Stimulated activated naive CD8-positive, alpha-beta T cell treated with anti-CD3 and anti-CD28 coated beads, Interleukin-15, Interleukin-2, amounts not matched to agents 100 U/mL and 50 U/mL, for 24 hours (primary cell): ENCODE measurements around the gene GRK5.
A peak's percentile ranks its signal among the peaks of the same experiment; 100 is the strongest.

Experiments used
- ATAC-seq: fragments of 150-1000 bp; cut with Tn5 transposase; one replicate; pipeline ENCODE4 v1.10.0; 2021
- DNase-seq: peaks from one replicate; pipeline ENCODE4 v3.0.0; 2021

Gene GRK5

DNA sequence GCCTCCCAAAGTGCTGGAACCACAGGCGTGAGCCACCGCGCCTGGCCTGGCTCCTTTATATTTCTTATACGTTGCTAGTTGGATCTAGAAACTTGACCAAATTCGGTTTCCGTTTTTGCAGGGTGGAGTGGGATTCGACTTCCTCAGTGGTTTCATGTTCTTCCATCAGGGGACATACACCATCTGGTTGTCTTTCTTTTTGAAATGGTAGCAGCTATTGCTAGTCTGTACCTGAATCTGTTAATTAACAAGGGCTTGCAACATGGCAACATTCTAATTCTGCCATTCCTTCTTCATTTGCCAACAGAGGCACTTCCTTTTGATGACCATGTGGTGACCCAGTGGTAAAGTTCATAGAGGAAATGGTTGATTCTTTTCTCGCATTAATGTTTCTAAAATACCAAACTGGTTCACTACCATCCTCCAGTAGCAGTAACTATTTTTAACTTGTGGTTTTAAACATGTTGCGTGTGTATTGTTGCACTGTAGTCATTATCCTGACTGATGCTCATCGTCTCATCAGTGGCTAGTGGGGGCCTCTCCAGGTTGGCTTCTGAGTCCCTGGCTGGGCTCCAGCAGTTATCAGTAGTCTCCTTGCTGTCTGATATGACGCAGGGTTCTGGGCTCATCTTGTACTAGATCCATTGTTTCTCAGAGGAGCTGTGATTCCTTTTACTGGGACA, 175.9 kb downstream of the GRK5 start:
- no peak for DNase-seq
- no peak for ATAC-seq

DNA sequence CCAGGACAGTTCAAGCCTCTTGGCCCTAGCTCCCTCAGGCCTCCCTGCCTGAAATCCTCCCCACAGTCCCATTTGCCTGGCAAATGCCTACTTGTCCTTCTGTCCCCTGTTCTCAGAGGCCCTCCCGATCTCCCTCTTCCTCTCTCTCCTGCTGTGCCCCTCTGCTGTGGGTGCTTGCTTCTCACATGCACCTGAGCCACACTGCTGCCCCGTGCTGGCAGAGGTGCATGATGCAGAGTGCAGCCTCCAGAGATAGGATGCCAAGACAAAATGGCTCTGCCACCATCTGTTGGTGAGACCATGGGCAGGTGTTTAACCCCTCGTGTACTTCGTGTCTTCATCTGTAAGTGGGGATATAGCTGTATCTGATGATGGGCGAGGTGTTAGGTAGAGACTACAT, 176.8 kb downstream of the GRK5 start:
- ATAC-seq: no peak

DNA sequence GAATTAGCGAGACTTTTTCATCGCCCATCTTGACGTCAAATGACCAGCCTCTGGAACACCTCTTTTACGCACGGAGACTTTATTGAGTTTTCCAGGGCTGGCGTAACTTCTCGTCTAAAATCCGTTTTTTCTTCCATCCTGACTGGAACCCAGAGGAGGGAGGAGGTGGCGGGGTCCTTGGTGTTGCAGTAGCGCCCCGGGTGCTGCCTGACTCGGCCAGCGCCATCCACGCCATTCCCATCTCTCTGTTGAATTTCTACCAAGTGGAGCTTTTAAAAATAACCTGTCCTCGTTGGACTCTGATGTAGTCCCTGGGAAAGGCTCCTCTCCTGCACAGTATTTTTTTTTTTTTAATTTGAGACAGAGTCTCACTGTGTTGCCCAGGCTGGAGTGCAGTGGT, 179.3 kb downstream of the GRK5 start:
- no peak for ATAC-seq

More for the DNA sequence above, 176.8 kb downstream of the GRK5 start:
- DNase-seq: no peak

DNA sequence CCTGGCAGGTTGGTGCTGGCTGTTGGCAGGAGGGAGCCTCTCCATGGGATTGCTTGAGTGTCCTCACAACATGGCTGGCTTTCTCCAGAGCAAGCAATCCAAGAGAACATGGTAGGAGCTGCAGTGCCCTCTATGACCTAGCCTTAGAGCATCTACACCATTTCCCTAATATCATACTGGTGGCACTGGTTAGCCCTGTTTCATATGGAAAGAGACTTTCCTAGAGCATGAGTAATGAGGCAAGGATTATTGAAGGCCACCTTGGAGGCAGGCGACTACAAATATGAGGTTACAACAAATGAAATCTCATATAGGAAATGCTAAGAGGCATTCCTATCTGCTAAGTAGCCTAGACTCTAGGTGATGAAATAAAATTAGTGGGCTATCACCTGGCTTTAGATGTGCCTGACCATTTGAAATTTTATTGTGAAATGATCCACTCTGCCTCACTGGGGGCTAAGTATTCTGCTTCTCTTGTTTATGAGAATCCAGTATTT, 181.5 kb downstream of the GRK5 start:
- no peak for ATAC-seq
- DNase-seq: no peak

More for the DNA sequence above, 179.3 kb downstream of the GRK5 start:
- no peak for DNase-seq

DNA sequence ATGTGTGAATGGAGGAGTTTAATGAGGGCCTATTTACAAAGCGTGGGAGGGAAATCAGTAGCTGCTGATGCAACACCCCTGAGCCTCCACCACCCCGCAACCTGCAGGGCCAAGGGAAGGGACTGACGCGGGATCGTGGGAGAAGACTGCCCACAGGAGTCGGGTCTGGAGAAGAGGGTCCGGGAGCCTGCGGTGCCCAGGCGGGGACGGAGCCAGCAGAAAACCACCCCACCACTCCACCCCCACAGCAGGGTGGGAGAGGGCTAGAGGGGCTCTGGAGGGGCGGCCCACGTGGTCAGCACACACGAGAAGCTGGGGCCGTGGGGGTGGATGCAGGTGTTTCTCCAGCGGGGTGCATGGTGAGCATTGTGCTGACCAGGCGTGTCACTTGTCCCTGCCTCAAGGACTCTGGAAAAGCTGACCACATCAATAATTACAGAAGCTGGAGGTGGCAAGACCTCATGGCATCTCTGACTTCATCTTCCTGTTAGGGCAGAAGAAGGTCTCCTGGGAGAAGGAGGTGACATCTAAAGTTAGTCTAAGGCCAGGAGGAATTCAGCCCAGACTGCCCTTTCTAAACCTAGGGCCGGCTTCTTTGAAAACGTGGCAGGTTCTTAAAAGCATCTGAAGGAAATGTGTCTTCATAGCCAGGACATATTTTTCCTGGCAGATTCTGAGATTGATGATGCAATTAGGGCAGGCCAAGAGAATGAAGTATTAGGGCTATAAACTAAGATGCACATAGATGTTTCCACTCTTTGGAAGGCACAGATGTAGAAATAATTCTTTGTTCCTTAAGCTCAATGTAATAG, 184.3 kb downstream of the GRK5 start:
- ATAC-seq: no peak
- DNase-seq: no peak

DNA sequence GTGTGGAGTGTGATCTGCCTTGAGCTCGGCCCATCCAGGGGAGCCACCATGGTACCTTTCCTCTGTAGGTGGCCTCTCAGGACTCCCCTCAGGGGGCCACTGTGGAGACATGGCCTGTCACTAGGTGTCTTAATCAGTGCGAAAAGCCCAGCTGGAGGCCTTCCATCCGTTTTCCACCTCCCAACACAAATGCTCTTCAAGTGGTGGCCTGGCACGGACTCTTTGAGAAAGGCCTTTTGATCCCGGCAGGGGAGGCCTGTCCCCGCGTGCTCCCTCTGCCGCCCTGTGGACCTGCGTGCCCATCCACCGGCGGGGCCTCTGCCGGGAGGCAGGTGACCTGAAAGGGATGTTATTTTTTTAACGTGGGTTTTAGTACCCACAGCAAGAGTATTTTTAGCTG, 185.6 kb downstream of the GRK5 start:
- ATAC-seq (no peak), DNase-seq (no peak)

DNA sequence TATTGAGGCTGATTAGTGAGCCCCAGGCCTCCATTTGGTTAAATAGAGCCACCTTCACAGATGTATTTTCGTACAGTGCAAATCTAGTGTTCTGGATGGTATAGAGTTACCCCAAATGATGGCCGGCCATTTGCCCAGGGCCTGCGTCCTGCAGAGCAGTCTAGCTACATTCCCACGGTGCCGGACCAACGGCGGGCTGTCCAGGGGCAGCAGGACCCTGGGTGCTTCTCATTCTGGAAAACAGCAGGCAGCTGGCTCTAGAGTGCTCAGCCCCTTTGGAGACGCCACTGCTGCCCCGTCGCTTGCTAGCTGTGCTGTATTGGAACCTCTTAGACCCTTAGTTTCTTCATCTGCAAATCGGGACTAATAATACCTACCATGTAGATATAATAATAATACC, 186.1 kb downstream of the GRK5 start:
- ATAC-seq (peak; percentile 12), DNase-seq (no peak)

DNA sequence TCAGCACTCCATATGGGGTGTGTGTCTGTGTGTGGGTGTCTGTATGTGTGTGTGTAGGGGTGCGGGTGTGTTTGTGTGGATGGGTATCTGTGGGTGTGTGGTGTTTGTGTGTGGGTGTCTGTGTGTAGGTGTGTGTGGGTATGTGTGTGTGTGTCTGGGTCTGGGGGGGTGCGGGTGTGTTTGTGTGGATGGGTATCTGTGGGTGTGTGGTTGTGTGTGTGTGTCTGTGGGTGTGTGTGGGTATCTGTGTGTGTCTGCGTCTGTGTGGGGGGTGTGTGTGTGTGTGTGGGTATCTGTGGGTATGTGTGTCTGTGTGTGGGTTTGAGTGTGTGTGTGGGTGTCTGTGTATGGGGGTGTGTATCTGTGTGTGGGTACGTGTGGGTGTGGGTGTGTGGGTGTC, 186.5 kb downstream of the GRK5 start:
- no peak for ATAC-seq
- no peak for DNase-seq

DNA sequence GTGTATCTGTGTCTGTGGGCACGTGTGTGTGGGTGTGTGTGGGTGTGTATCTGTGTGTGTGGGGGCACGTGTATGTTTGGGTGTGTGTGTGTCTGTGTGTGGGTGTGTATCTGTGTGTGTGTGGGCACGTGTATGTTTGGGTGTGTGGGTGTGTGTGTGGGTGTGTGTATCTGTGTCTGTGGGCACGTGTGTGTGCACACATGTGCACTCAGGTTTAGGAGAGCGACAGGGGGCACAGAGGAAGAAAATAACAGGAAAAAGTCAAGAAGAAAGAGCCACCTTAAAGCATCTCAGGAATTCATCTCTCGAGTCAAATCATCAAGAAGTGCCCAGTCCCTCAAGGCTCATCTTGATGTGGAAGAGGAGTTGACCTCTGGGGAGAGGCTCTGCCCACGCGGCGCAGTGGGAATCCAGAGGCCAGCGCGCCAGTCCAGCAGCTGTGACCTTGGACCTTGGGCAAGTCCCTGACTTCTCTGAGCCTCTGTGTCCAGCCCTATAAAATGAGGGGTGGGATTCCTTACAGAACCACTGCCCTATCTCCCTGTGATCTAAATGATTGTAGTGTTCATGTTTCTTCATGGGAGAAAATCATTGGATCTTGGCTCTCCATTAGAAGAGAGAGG, 187.4 kb downstream of the GRK5 start:
- ATAC-seq: no peak
- DNase-seq: no peak

DNA sequence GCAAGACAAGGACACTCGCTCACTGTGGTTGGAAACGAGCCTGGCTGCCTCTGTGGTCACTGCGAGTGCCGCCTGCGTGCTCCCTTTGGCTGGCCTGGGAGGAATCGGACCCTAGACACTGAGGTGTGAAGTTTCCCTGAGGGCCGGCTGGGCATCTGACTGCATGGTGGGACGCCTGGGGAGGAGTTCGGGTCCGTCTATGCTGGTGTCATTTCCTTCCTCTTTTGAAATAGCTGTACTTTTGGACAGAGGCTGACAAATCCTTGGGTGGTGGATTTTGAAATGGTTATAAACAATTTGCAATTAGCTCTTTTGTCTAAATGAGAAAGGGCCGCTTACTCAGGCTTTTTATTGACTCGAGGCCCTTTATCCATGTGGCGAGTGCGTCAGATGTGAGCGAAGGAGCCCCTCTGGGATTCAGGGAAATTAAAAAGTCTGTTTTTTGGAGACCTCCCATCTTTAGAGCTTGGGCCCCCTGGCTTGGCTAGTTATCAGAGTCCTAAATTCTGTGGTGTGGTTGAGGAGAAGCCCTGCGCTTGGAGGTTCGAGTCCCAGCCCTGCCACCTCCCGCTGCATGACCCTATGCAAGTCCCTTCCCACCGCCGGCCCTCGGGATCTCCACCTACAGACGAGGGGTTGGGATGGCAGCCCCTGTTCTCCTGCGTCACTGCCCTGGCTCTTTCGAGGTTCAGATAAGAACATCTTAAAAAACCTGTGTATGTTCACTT, 188.1 kb downstream of the GRK5 start:
- DNase-seq: no peak
- no peak for ATAC-seq

DNA sequence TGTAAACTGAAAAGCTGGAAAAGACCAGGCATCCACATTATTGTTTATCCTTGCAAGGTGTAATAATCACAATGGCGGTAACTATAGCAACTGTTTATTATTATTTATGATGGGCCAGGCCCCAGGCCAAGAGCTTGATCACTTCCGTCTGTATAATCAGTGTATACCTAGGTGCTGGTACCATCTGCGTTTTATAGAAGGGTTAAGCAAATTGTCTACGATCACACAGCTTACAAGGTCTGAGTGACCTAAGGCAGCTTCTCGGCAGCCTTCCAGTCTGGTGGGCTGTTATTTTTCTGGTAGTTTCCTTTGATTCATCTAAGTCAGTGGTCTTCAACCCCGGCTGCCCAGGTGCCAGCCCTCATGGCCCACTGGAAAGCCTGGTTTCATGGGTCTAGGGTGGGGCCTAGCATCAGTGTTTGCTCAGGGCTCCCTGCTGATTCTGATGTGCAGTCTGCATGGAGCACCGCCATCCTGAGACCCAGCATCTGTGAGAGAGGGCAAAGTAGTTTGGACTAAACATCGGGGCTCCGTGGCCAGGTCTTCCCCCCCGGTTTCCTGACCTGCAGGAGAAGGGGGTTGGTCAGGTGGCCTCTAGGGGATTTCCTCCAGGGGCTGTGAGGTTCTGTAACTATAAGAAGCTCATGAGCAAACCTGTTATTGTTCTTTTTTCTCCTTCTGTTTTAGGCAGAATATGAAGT, 188.8 kb downstream of the GRK5 start:
- ATAC-seq (no peak), DNase-seq (no peak)

DNA sequence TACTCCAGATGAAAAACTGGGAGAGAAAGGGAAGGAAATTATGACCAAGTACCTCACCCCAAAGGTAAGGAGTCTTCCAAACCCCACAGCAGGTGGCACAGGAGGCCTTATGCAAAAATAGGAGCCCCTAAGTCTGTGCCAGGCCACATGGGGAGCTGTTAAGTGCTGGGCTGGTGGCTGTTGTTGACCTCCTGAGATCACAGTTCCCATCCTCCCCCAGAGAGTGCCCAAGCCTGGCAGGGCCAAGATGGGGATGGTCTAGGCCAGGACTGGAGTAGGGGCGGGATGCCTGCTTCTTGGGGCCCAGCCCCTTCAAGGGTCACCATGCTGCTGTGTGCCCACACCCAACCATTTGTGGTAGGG, 189.3 kb downstream of the GRK5 start:
- DNase-seq (no peak), ATAC-seq (no peak)

DNA sequence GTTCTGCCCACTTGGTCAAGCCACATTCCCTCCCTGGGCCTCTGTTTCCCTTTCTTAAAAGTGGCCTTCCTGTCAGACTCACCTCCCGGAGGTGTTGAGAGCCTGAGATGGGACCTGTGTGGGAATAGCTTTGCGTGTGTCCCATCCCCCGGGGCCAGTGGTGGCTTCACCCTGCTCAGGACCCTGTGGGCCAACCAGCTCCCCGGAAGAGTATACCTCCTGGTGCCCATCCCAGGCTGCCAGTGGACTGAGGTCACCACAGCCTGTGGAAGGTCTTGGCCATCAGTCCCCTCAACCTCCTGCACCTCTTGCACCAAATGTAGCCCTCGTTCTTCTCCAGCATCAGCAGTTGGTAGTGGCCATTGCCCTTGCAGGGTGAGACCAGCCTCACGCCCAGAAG, 190.0 kb downstream of the GRK5 start:
- DNase-seq (no peak), ATAC-seq (no peak)

DNA sequence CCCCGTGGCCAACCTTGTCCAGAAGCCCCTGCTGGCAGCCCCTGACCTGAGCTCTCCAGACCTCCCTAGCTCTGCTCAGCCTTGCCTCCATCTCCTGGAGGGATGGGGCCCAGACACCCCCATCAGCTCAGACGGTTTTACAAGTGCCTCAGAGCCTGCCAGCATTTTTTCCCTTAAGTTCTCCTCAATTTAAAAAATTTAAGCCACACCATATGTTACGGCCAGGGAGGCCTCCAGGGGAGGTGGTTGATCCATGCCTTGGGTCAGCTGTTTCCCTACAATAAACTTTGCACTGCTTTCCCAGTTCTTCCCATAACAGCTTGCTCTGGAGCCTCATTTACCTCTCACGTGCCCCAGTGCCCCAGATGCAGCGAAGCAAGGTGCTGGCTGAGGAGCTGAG, 191.6 kb downstream of the GRK5 start:
- ATAC-seq: no peak

DNA sequence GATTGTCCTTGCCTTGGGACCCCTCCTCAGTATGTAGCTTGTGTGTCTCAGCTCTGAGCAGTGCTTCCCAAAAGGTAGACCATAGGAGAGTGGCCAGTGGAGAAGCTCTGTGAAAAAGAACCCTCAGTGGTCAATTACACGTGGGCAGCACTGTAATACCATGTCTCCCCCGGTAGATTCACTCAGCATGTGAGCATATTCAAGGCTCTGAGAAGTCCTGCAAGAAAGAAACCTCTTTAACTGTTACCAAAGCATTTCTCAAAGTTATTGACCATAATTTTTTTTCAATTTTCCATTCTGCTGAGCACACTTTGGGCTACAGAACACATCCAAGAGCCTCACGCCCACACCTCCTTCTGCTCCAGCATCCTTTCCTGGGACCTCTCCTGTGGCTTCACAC, 192.1 kb downstream of the GRK5 start:
- ATAC-seq: no peak

More for the DNA sequence above, 191.6 kb downstream of the GRK5 start:
- DNase-seq: no peak

DNA sequence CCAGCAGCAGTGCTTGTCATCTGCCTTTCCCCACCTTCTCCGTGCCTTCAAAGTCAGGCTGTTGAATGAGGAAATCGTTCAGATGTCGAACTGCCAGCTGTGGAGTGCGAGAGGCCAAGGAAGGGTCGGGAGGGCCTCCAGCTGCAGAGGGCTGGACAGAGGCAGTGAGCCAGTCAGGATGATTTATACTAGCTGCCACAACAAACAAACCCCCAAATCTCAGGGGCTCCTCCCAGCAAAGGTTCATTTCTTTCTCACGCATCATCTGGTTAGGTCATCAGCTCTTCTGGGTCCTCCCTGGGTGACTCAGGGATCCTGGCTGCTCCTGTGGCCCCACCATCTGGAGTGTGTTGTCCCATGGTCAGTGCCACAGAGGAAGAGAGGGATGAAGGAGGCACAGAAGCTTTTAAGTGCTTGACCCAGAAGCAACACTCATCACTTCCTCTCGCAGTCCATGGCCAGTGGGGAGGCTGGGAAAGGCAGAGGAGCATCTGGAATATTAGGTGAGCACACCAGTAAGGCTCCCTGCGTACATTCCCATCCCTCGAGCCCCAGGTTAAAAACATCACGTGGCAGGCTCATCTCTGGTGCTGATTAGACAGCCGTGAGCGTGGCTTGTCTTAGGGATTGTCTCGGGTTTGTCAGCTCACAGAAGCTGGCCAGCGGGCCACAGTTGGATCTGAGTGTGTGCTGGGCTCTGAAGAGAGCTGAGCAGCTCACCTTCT, 194.5 kb downstream of the GRK5 start:
- ATAC-seq (no peak), DNase-seq (no peak)

More for the DNA sequence above, 192.1 kb downstream of the GRK5 start:
- DNase-seq: no peak

DNA sequence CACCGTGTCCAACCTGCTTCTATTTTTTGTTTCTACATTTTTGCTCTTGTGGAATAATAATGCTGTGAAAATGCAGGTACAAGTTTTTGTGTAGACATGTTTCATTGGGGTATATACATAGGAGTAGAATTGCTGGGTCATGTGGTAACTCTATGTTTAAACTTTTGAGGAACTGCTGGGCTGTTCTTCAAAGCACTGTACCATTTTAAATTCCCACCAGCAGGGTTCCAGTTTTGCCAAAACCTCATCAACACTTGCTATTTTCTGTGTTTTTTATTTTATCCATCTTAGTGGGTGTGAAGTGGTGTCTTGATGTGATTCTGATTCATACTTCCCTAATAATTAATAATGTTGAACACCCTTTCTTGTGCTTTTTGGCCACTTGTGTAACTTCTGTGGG, 196.6 kb downstream of the GRK5 start:
- ATAC-seq (no peak), DNase-seq (no peak)

DNA sequence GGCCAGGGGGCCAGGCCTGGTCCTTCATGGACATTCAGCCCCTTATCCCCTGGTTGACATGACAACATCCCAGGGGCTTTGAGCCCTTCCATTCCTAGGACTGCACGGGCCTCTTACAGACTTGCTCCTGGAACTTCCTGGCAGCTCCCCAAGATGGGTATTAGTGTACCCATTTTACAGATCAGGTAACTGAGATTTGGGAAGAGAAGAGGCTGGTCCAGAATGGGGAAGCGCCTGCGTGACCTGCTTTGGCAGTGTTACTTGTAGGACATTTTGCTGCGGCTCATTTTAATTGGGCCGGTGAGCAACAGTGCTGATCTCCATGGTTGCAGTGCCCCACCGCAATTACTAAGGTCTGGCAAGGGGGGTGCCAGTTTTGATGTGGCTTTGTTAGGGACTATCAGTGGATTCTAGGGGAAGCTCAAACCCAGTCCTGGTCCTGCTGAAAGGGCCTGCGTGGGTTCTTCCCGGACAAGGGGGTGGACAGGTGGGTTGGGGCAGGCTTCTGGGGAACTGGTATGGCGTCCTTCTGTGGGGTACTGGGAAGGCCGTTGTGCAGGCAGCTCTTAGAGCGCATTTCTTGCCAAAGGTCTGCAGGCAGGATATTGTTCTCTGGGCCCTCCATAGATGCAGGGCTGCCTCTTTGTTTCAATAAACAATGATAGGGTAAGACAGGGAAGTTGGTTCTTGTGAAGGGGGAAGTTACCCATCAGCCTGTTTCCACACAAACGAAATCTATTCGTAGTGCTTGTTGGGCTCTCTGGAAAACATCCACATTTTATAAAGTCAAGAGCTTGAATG, 197.5 kb downstream of the GRK5 start:
- DNase-seq: no peak
- no peak for ATAC-seq

DNA sequence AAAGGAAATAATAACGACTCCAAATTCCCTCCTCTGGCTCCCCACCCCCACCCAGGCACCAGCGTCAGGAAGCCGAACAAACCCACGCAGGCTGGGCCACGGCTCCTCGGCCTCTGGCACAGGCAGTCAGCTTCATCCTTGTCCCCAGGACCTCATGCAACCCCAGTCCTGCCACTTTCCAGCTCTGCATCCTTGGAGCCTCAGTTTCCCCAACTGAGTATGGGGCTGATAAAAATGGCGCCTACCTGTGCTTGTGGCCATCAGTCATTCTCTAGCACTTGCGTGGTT, 198.1 kb downstream of the GRK5 start:
- no peak for DNase-seq
- ATAC-seq: no peak

DNA sequence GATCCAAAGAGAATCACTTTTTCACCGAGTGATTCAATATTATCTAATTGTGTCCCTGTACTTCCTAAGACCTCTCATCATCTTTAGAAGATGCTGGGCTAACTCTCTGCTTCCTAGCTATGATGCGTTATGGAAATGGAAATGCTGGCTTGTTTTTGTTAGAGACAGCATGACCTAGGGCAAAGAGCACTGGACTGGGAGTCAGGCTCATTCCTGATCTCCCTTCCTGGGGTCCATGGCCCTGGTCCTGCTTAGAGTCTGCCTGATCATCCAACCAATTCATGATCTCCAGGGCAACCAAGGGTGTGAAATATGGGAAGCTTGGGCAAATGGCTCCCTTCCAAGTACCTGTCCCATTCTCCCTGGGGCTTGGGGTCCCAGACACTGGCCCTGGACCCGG, 198.8 kb downstream of the GRK5 start:
- ATAC-seq (no peak), DNase-seq (no peak)
